Measurements from ENCODE around the gene PIGH.

Gene PIGH

DNA sequence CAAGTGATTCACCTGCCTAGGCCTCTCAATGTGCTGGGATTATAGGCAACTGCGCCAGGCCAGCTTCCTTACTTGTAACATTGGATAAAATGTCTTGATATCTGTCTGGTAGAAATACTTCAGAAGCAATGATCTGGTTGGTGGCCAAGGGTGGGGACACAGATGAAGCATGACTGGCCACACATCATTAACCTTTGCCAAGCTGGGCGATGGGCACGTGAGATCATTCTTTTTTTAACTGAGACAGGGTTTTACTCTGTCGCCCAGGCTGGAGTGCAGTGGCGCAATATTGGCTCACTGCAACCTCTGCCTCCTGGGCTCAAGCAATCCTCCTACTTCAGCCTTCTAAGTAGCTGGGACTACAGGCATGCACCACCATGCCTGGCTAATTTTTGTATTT, 35.8 kb downstream of the PIGH start (continued):
- TF ChIP-seq ZFP3 (CRISPR knock-in tag; IDR thresholded peaks at IDR 0.05), result no peak
- TF ChIP-seq ZNF8 (CRISPR knock-in tag; IDR thresholded peaks at IDR 0.05), result no peak
- no peak for TF ChIP-seq TCF4 (CRISPR knock-in tag; IDR thresholded peaks at IDR 0.05; ENCODE audit: borderline replicate concordance)

DNA sequence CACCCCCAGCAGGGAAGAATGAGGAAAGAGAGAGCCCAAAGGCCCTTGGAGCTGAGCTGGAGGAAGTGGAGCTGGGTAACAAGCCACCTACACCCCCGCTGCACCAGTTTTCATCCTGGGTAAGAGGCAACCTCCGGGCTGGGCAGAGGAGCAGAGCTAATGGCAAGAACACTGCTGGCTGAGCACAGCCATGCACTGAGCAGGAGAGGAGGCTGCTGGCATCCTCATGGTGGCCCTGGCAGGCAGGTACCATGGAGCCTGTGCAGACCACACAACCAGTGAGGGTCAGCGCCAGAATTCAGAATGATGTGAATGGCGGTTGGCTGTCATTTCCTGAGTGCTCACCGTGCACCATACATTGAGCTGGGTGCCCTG, 37.3 kb downstream of the PIGH start:
- ATAC-seq, result no peak
- TF ChIP-seq ZNF8 (CRISPR knock-in tag; IDR thresholded peaks at IDR 0.05), result no peak
- TF ChIP-seq ISL1 (CRISPR knock-in tag; IDR thresholded peaks at IDR 0.05), result no peak
- TF ChIP-seq RARB (CRISPR knock-in tag; IDR thresholded peaks at IDR 0.05), result no peak
- TF ChIP-seq SNAI2 (CRISPR knock-in tag; IDR thresholded peaks at IDR 0.05), result no peak
- TF ChIP-seq, protein P1, sequence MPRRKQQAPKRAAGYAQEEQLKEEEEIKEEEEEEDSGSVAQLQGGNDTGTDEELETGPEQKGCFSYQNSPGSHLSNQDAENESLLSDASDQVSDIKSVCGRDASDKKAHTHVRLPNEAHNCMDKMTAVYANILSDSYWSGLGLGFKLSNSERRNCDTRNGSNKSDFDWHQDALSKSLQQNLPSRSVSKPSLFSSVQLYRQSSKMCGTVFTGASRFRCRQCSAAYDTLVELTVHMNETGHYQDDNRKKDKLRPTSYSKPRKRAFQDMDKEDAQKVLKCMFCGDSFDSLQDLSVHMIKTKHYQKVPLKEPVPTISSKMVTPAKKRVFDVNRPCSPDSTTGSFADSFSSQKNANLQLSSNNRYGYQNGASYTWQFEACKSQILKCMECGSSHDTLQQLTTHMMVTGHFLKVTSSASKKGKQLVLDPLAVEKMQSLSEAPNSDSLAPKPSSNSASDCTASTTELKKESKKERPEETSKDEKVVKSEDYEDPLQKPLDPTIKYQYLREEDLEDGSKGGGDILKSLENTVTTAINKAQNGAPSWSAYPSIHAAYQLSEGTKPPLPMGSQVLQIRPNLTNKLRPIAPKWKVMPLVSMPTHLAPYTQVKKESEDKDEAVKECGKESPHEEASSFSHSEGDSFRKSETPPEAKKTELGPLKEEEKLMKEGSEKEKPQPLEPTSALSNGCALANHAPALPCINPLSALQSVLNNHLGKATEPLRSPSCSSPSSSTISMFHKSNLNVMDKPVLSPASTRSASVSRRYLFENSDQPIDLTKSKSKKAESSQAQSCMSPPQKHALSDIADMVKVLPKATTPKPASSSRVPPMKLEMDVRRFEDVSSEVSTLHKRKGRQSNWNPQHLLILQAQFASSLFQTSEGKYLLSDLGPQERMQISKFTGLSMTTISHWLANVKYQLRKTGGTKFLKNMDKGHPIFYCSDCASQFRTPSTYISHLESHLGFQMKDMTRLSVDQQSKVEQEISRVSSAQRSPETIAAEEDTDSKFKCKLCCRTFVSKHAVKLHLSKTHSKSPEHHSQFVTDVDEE (CRISPR knock-in tag; IDR thresholded peaks at IDR 0.05), result no peak
- no peak for TF ChIP-seq BACH2 (CRISPR knock-in tag; IDR thresholded peaks at IDR 0.05; ENCODE audit: borderline replicate concordance)
- TF ChIP-seq, protein P2, sequence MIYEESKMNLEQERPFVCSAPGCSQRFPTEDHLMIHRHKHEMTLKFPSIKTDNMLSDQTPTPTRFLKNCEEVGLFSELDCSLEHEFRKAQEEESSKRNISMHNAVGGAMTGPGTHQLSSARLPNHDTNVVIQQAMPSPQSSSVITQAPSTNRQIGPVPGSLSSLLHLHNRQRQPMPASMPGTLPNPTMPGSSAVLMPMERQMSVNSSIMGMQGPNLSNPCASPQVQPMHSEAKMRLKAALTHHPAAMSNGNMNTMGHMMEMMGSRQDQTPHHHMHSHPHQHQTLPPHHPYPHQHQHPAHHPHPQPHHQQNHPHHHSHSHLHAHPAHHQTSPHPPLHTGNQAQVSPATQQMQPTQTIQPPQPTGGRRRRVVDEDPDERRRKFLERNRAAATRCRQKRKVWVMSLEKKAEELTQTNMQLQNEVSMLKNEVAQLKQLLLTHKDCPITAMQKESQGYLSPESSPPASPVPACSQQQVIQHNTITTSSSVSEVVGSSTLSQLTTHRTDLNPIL (CRISPR knock-in tag; IDR thresholded peaks at IDR 0.05; ENCODE audit: low read depth), result no peak
- TF ChIP-seq, protein P3, sequence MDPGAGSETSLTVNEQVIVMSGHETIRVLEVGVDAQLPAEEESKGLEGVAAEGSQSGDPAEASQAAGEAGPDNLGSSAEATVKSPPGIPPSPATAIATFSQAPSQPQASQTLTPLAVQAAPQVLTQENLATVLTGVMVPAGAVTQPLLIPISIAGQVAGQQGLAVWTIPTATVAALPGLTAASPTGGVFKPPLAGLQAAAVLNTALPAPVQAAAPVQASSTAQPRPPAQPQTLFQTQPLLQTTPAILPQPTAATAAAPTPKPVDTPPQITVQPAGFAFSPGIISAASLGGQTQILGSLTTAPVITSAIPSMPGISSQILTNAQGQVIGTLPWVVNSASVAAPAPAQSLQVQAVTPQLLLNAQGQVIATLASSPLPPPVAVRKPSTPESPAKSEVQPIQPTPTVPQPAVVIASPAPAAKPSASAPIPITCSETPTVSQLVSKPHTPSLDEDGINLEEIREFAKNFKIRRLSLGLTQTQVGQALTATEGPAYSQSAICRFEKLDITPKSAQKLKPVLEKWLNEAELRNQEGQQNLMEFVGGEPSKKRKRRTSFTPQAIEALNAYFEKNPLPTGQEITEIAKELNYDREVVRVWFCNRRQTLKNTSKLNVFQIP (CRISPR knock-in tag; IDR thresholded peaks at IDR 0.05; ENCODE audit: borderline replicate concordance, low read depth), result no peak
- no peak for TF ChIP-seq ESRRG (CRISPR knock-in tag; IDR thresholded peaks at IDR 0.05)
- TF ChIP-seq TOX (CRISPR knock-in tag; IDR thresholded peaks at IDR 0.05; ENCODE audit: borderline replicate concordance), result no peak
- TF ChIP-seq ZNF565 (CRISPR knock-in tag; conservative IDR thresholded peaks at IDR 0.05; ENCODE audit: low read depth), result no peak
- no peak for TF ChIP-seq PPARA (CRISPR knock-in tag; IDR thresholded peaks at IDR 0.05; ENCODE audit: borderline replicate concordance)
- TF ChIP-seq ARNTL (CRISPR knock-in tag; IDR thresholded peaks at IDR 0.05; ENCODE audit: borderline replicate concordance, low read depth), result no peak
- TF ChIP-seq TCF4 (CRISPR knock-in tag; IDR thresholded peaks at IDR 0.05; ENCODE audit: borderline replicate concordance), result no peak
- no peak for TF ChIP-seq ZNF70 (CRISPR knock-in tag; IDR thresholded peaks at IDR 0.05)

DNA sequence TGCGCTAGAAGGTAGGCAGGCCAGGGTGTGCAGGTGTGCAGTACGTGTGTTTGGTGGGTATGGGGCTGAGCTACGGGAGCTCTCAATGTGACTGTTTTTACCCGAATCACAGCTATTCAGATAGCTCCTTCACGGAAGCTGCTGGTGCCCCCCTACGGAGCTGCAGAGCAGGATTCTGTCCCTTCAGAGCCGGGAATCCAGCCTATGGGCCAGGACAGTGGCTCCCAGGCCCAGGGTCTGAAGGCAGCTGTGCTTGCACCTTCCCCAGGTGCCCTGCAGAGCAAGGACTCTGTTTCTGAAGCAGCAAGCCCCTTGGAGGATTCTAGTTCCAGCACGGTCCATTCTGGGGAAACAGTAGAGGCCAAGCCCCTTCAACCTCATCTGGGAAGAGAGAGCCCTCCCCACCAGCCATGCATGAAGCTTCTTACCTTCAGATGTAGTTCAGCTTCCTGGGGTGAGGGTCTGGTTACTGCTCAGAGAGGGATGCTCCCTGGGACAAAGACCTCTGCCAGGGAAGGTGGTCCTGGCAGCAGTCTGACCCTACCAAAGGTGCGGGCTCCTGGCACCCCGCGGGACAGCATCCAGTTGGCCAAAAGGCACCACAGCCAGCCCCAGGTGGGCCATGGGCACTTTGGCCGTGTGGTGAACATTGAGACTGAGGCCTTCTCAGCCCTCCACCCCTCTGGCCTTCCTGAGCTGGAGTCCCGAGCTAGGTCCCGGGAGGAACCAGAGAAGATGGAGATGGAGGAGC, 37.9 kb downstream of the PIGH start:
- no peak for ATAC-seq
- TF ChIP-seq ESRRG (CRISPR knock-in tag; IDR thresholded peaks at IDR 0.05) (no peak), ZNF70 (CRISPR knock-in tag; IDR thresholded peaks at IDR 0.05) (no peak), ZNF8 (CRISPR knock-in tag; IDR thresholded peaks at IDR 0.05) (no peak), PPARA (CRISPR knock-in tag; IDR thresholded peaks at IDR 0.05; ENCODE audit: borderline replicate concordance) (no peak), ZFP30 (CRISPR knock-in tag; IDR thresholded peaks at IDR 0.05) (no peak), RARB (CRISPR knock-in tag; IDR thresholded peaks at IDR 0.05) (no peak), ZFP3 (CRISPR knock-in tag; IDR thresholded peaks at IDR 0.05) (no peak), ZNF565 (CRISPR knock-in tag; conservative IDR thresholded peaks at IDR 0.05; ENCODE audit: low read depth) (no peak), ZC3H10 (CRISPR knock-in tag; IDR thresholded peaks at IDR 0.05) (no peak), CSDC2 (CRISPR knock-in tag; IDR thresholded peaks at IDR 0.05) (no peak), GLIS3 (CRISPR knock-in tag; IDR thresholded peaks at IDR 0.05) (no peak), OSR1 (CRISPR knock-in tag; IDR thresholded peaks at IDR 0.05) (no peak), SNAI2 (CRISPR knock-in tag; IDR thresholded peaks at IDR 0.05) (no peak), BACH2 (CRISPR knock-in tag; IDR thresholded peaks at IDR 0.05; ENCODE audit: borderline replicate concordance) (no peak), TOX (CRISPR knock-in tag; IDR thresholded peaks at IDR 0.05; ENCODE audit: borderline replicate concordance) (no peak), TCF4 (CRISPR knock-in tag; IDR thresholded peaks at IDR 0.05; ENCODE audit: borderline replicate concordance) (no peak)
- TF ChIP-seq, protein P4, sequence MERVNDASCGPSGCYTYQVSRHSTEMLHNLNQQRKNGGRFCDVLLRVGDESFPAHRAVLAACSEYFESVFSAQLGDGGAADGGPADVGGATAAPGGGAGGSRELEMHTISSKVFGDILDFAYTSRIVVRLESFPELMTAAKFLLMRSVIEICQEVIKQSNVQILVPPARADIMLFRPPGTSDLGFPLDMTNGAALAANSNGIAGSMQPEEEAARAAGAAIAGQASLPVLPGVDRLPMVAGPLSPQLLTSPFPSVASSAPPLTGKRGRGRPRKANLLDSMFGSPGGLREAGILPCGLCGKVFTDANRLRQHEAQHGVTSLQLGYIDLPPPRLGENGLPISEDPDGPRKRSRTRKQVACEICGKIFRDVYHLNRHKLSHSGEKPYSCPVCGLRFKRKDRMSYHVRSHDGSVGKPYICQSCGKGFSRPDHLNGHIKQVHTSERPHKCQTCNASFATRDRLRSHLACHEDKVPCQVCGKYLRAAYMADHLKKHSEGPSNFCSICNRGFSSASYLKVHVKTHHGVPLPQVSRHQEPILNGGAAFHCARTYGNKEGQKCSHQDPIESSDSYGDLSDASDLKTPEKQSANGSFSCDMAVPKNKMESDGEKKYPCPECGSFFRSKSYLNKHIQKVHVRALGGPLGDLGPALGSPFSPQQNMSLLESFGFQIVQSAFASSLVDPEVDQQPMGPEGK (CRISPR knock-in tag; IDR thresholded peaks at IDR 0.05; ENCODE audit: borderline replicate concordance), result no peak
- TF ChIP-seq, protein P1 (CRISPR knock-in tag; IDR thresholded peaks at IDR 0.05), result no peak
- TF ChIP-seq, protein P2 (CRISPR knock-in tag; IDR thresholded peaks at IDR 0.05; ENCODE audit: low read depth), result no peak
- TF ChIP-seq, protein P3 (CRISPR knock-in tag; IDR thresholded peaks at IDR 0.05; ENCODE audit: borderline replicate concordance, low read depth), result no peak

All from SK-N-SH treated with all-trans-retinoic acid at 6 μM for 48 hours (cell line).